GM19468 (cell line): Measurements from ENCODE around the gene UBXN1.
"Not testable (repeated sequence)": the region's sequence is repeated elsewhere in the genome, so short reads cannot be mapped to it uniquely, and the experiment has no call there.

Source experiments
- ATAC-seq: cut with Tn5 transposase; IDR thresholded peaks from one replicate; pipeline ENCODE4 v1.9.1; 2021; ENCODE audit warnings: mild to moderate bottlenecking, moderate library complexity, moderate number of reproducible peaks; ENCODE audit not compliant: unreplicated experiment; ENCODE audit errors: extremely low read depth

The UBXN1 gene

GRCh38 chr11:62677156-62677555 lies 1.7 kb downstream of the UBXN1 start:
- no peak for ATAC-seq

- no peak for ATAC-seq
Observed at GRCh38 chr11:62676698-62677097, 2.2 kb downstream of the UBXN1 start.

- ATAC-seq, result not testable (repeated sequence)
Observed at GRCh38 chr11:62675415-62675814, 3.5 kb downstream of the UBXN1 start.

- ATAC-seq, result no peak
Observed at GRCh38 chr11:62673196-62673525, 5.7 kb downstream of the UBXN1 start.

GRCh38 chr11:62671608-62672389 lies 7.1 kb downstream of the UBXN1 start, which contains the start of the genes LBHD1 and UQCC3:
Gene LBHD1 (minus strand): TSS chr11:62672267. CDS start chr11:62670031, 2,236 bp downstream.
Gene UQCC3 (plus strand): TSS chr11:62671673. CDS start chr11:62671746, 73 bp downstream.
- ATAC-seq, result no peak

- ATAC-seq, result no peak
Observed at GRCh38 chr11:62671236-62671607, 7.7 kb downstream of the UBXN1 start.

GRCh38 chr11:62669420-62670161 lies 9.3 kb downstream of the UBXN1 start:
- ATAC-seq, result no peak

GRCh38 chr11:62667460-62667859 lies 11.4 kb downstream of the UBXN1 start:
- ATAC-seq, result no peak

GRCh38 chr11:62666259-62666926 lies 12.5 kb downstream of the UBXN1 start:
- ATAC-seq, result no peak

- no peak for ATAC-seq
Observed at GRCh38 chr11:62665599-62666258, 13.1 kb downstream of the UBXN1 start.

- no peak for ATAC-seq
Observed at GRCh38 chr11:62665075-62665598, 13.7 kb downstream of the UBXN1 start, which contains the start of the genes C11orf98 and CSKMT. Gene C11orf98 (minus strand): TSS chr11:62665210. CDS start chr11:62665169, 41 bp downstream. Gene CSKMT (plus strand): TSS chr11:62665312. CDS start chr11:62665880, 568 bp downstream.

GRCh38 chr11:62664405-62665074 lies 14.3 kb downstream of the UBXN1 start:
- no peak for ATAC-seq

GRCh38 chr11:62656796-62657429 lies 22.0 kb downstream of the UBXN1 start:
- no peak for ATAC-seq

- ATAC-seq, result no peak
Observed at GRCh38 chr11:62654297-62654696, 24.6 kb downstream of the UBXN1 start.

GRCh38 chr11:62652161-62653006 lies 26.5 kb downstream of the UBXN1 start:
- ATAC-seq, result no peak

GRCh38 chr11:62650283-62650682 lies 28.6 kb downstream of the UBXN1 start:
- not testable (repeated sequence) for ATAC-seq

- no peak for ATAC-seq
Observed at GRCh38 chr11:62649486-62649885, 29.4 kb downstream of the UBXN1 start.

- ATAC-seq, result no peak
Observed at GRCh38 chr11:62648967-62649364, 29.9 kb downstream of the UBXN1 start.
